HG02970 (cell line): ENCODE data around the gene SPANXB1.
"Not testable (repeated sequence)": the region's sequence is repeated elsewhere in the genome, so short reads cannot be mapped to it uniquely, and the experiment has no call there.

ENCODE experiments used
- ATAC-seq: cut with Tn5 transposase; IDR thresholded peaks from one replicate; pipeline ENCODE4 v1.9.1; 2021; ENCODE audit warnings: mild to moderate bottlenecking, moderate library complexity, moderate number of reproducible peaks; ENCODE audit not compliant: unreplicated experiment, low FRiP score

Gene SPANXB1, protein sequence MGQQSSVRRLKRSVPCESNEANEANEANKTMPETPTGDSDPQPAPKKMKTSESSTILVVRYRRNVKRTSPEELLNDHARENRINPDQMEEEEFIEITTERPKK

GRCh38 chrX:141002568-141002967 lies at the start of gene SPANXB1:
TSS of gene SPANXB1 (plus strand) at chrX:141002594. CDS start at chrX:141002694, 100 bp downstream.
- not testable (repeated sequence) for ATAC-seq

DNA sequence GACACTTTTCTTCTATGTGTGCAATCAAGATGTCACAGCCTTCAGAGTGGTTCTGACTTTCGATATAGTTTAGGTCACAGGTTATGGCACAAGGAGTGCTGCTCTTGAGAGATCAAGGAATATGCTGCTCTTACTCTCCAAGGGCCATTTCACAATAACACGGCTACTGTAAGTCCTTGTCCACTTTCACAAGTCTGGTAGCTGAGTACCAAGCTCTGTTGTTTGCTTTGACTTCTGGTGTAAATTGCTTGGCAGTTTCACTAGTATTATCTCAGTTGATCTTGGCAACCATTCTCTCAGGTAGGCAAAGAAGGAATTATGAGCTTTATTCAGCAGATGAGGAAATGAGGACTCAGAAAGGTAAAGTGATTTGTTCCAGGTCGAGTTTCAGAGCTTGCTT lies 35.4 kb upstream of the SPANXB1 start:
- no peak for ATAC-seq

GRCh38 chrX:140971099-140971795 lies 31.1 kb upstream of the SPANXB1 start:
- no peak for ATAC-seq

DNA sequence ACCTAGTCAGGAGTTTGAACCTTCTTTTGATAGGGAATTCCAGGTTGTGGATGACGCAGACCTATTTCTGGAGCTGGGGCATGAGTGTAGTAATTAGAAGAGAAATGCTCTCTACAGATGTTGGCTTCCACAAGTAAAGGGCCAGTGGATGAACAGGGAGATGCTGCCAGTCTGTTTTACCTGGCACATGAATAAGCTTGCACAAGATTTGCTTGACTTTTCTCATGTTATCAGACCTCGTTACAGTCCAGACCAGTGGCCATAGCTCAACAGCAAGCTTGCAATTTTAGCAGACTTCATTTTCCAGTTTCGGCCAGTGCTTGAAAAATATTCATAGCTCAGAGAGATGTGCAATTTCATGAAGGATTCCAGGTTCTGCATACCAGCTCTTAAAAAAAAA lies 26.9 kb upstream of the SPANXB1 start:
- ATAC-seq = no peak

GRCh38 chrX:140980271-140980670 lies 22.1 kb upstream of the SPANXB1 start:
- ATAC-seq = no peak

GRCh38 chrX:140983730-140984129 lies 18.7 kb upstream of the SPANXB1 start:
- no peak for ATAC-seq

DNA sequence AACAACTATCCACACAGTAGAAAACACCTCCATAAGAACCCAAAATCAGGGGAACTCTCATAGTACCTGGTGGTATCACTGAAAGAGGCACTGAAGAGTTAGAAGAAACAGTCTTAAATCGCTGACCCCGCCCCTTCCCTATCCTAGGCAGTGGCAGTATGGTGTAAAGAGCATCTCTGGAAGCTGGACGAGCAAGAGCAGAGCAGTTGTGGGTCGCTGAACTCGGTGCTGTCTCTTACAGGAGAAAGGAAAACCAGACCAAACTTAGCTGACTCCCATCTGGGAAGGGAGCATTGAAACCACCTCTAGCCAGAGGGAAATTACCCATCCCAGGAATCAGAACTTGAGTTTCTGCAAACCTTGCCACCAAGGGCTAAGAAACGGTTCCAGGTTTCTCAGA lies 2.8 kb downstream of the SPANXB1 start:
- not testable (repeated sequence) for ATAC-seq

GRCh38 chrX:141044246-141044645 lies 41.9 kb downstream of the SPANXB1 start:
- ATAC-seq = not testable (repeated sequence)

DNA sequence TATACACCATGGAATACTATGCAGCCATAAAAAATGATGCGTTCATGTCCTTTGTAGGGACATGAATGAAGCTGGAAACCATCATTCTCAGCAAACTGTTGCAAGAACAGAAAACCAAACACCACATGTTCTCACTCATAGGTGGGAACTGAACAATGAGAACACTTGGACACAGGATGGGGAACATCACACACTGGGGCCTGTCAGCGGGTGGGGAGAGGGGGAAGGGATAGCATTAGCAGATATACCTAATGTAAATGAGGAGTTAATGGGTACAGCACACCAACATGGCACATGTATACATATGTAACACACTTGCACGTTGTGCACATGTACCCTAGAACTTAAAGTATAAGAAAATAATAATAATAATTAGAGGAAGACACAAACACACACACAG lies 47.5 kb downstream of the SPANXB1 start:
- not testable (repeated sequence) for ATAC-seq

- not testable (repeated sequence) for ATAC-seq
Measured at GRCh38 chrX:141052098-141052497, 49.7 kb downstream of the SPANXB1 start.
